PC-3 (cell line): ENCODE data around the gene TMEM232. TPM values are rescaled to one million over a fixed set of nuclear protein-coding genes. Genes with fewer than 3 reads are reported as not detected.
"Not testable (repeated sequence)": the region's sequence is repeated elsewhere in the genome, so short reads cannot be mapped to it uniquely, and the experiment has no call there.

ENCODE experiments used
- ATAC-seq: fragments of 200-7000 bp; cut with Tn5 transposase; 2 replicates; pipeline ENCODE4 v1.9.1; 2020; ENCODE audit warnings: mild to moderate bottlenecking, moderate library complexity
- BruUV-seq: library from RNA; stranded (reverse); fragments of 400-500 nt; replicated peaks from 2 replicates; lab custom pipeline; 2021; lab: Mats Ljungman, UMichigan
- CTCF ChIA-PET: fragments of 300-600 bp; sonication (Branson Sonifier 250); formaldehyde crosslinking; loops from one replicate; lab custom pipeline; 2022; ENCODE audit warnings: antibody characterized with exemption; lab: Charles Lee
- POLR2A ChIA-PET: fragments of 300-600 bp; sonication (Branson Sonifier 250); formaldehyde crosslinking; loops from one replicate; lab custom pipeline; 2022; ENCODE audit warnings: antibody characterized with exemption; ENCODE audit not compliant: unreplicated experiment; lab: Charles Lee
- DNase-seq: peaks from one replicate; pipeline ENCODE4 v3.0.0-alpha.2; 2015
- H2AFZ ChIP-seq: fragments of 300-600 bp; sonication (generic); 2 replicates; pipeline ENCODE4 v1.6.0; 2016; ENCODE audit warnings: antibody characterized with exemption, low read length
- H3F3A ChIP-seq: fragments of 300-600 bp; sonication (generic); one replicate; pipeline ENCODE4 v1.6.0; 2017; ENCODE audit warnings: antibody characterized with exemption, low read length, control low read depth, mild to moderate bottlenecking; ENCODE audit not compliant: unreplicated experiment
- H3K27ac ChIP-seq: fragments of 300-600 bp; sonication (generic); 2 replicates; pipeline ENCODE4 v1.5.1; 2016; ENCODE audit warnings: mild to moderate bottlenecking, low read length
- H3K27me3 ChIP-seq: fragments of 300-600 bp; sonication (generic); 2 replicates; pipeline ENCODE4 v1.6.1; 2016; ENCODE audit warnings: low read length, mixed read lengths
- H3K36me3 ChIP-seq: fragments of 300-600 bp; sonication (generic); 2 replicates; pipeline ENCODE4 v1.6.1; 2016; ENCODE audit warnings: low read depth, mixed run types, low read length, mixed read lengths
- H3K4me1 ChIP-seq: fragments of 300-600 bp; sonication (generic); 2 replicates; pipeline ENCODE4 v1.5.1; 2016; ENCODE audit warnings: low read length; ENCODE audit not compliant: insufficient read depth
- H3K4me2 ChIP-seq: fragments of 300-600 bp; sonication (generic); 2 replicates; pipeline ENCODE4 v1.6.0; 2016; ENCODE audit warnings: low read length
- H3K4me3 ChIP-seq: fragments of 300-600 bp; sonication (generic); 2 replicates; pipeline ENCODE4 v1.5.1; 2016; ENCODE audit warnings: mild to moderate bottlenecking, low read length, mixed read lengths
- H3K79me2 ChIP-seq: fragments of 300-600 bp; sonication (generic); 2 replicates; pipeline ENCODE4 v1.6.1; 2017; ENCODE audit warnings: low read length, mixed read lengths
- H3K9ac ChIP-seq: fragments of 300-600 bp; sonication (generic); 2 replicates; pipeline ENCODE4 v1.6.0; 2016; ENCODE audit warnings: mild to moderate bottlenecking, low read length
- H3K9me2 ChIP-seq: fragments of 300-600 bp; sonication (generic); replicated peaks from 2 replicates; pipeline ENCODE4 v1.6.1; 2016; ENCODE audit warnings: mixed run types, low read length, mixed read lengths
- H3K9me3 ChIP-seq: fragments of 300-600 bp; sonication (generic); 2 replicates; pipeline ENCODE4 v1.6.1; 2016; ENCODE audit warnings: low read length, mixed read lengths
- H4K20me1 ChIP-seq: fragments of 300-600 bp; sonication (generic); 2 replicates; pipeline ENCODE4 v1.6.1; 2016; ENCODE audit warnings: low read length, mixed read lengths
- CTCF ChIP-seq: fragments of 300-600 bp; sonication (generic); conservative IDR thresholded peaks from 2 replicates; pipeline ENCODE4 v1.5.1; 2017; ENCODE audit warnings: antibody characterized with exemption, low read depth, mild to moderate bottlenecking, low read length
- EZH2 ChIP-seq: fragments of 300-600 bp; sonication (generic); IDR thresholded peaks from one replicate; pipeline ENCODE4 v1.6.1; 2017; ENCODE audit warnings: antibody characterized with exemption, mild to moderate bottlenecking, low read length; ENCODE audit not compliant: unreplicated experiment
- EZH2phosphoT487 ChIP-seq: fragments of 300-600 bp; sonication (generic); IDR thresholded peaks from 2 replicates; pipeline ENCODE4 v1.6.1; 2018; ENCODE audit warnings: mild to moderate bottlenecking, antibody characterized with exemption, low read length, borderline replicate concordance
- intact Hi-C: fragments of 100-400 bp; cut with micrococcal nuclease; formaldehyde crosslinking; loops from 2 replicates; pipeline ENCODE4 v1.9.0; 2023
- total RNA-seq: library from RNA; depleted of rRNA; stranded (reverse); fragments of >200 nt; gene quantifications from 2 replicates; pipeline ENCODE4 v1.2.3, GENCODE V29; 2014

Gene TMEM232
- total RNA-seq, 1 experiment from 2014 or later: 1.4 TPM

GRCh38 chr5:110735556-110735955, 9.1 kb upstream of the TMEM232 start:
- H3K9ac ChIP-seq: no peak overlapping the region
- no peaks in the 10 kb centered on the region for H3K27me3 ChIP-seq
- ATAC-seq: no peak
- no peak overlapping the region for H2AFZ ChIP-seq
- no peak overlapping the region for H3K27ac ChIP-seq
- ChIA-PET POLR2A (no interaction called here), CTCF (no interaction called here)
- no peaks in the 10 kb centered on the region for H3F3A ChIP-seq
- H3K4me2 ChIP-seq: no peak overlapping the region
- no peak for DNase-seq
- intact Hi-C loops: no loop called here
- TF ChIP-seq CTCF (no peak), EZH2phosphoT487 (no peak), EZH2 (no peak)
- no TSS peak for BruUV-seq
- H3K9me2 ChIP-seq: no peaks in the 10 kb centered on the region
- H4K20me1 ChIP-seq: no peaks in the 10 kb centered on the region
- H3K4me1 ChIP-seq: peaks cover 11% of the 10 kb centered on the region; the same call in 1 of the 2 replicates
- peaks cover 15% of the 10 kb centered on the region for H3K79me2 ChIP-seq
- H3K4me3 ChIP-seq: no peak overlapping the region
- H3K9me3 ChIP-seq: no peaks in the 10 kb centered on the region
- no peaks in the 10 kb centered on the region for H3K36me3 ChIP-seq

- H3K9me2 ChIP-seq: no peaks in the 10 kb centered on the region
- peaks cover 7% of the 10 kb centered on the region; the same call in 1 of the 2 replicates for H3K4me1 ChIP-seq
- no peak overlapping the region for H3K27ac ChIP-seq
- no peak overlapping the region for H3K4me2 ChIP-seq
- no peaks in the 10 kb centered on the region for H3K27me3 ChIP-seq
- TF ChIP-seq EZH2phosphoT487 (no peak), EZH2 (no peak), CTCF (no peak)
- no TSS peak for BruUV-seq
- DNase-seq (no peak), ATAC-seq (no peak)
- no peak overlapping the region for H2AFZ ChIP-seq
- no peaks in the 10 kb centered on the region for H3F3A ChIP-seq
- peaks cover under 1% of the 10 kb centered on the region for H3K79me2 ChIP-seq
- no peak overlapping the region for H3K9ac ChIP-seq
- H3K36me3 ChIP-seq: no peaks in the 10 kb centered on the region
- ChIA-PET CTCF (no interaction called here), POLR2A (no interaction called here)
- intact Hi-C loops: no loop called here
- H4K20me1 ChIP-seq: no peaks in the 10 kb centered on the region
- H3K4me3 ChIP-seq: no peak overlapping the region
- no peaks in the 10 kb centered on the region for H3K9me3 ChIP-seq
Measured at GRCh38 chr5:110734101-110734500, 7.6 kb upstream of the TMEM232 start.

GRCh38 chr5:110731499-110731898, 5.0 kb upstream of the TMEM232 start:
- DNase-seq, H3K9me2 ChIP-seq, BruUV-seq, H3K9ac ChIP-seq, H3K27ac ChIP-seq, CTCF ChIA-PET, H2AFZ ChIP-seq, H3K36me3 ChIP-seq, POLR2A ChIA-PET, ATAC-seq, H4K20me1 ChIP-seq, intact Hi-C loops, H3K9me3 ChIP-seq, H3K79me2 ChIP-seq, H3K4me3 ChIP-seq, H3K4me2 ChIP-seq, H3F3A ChIP-seq, H3K27me3 ChIP-seq, H3K4me1 ChIP-seq: not testable (repeated sequence)
